ENCODE data around the gene SPAG8. TPM values are rescaled to one million over a fixed set of nuclear protein-coding genes. Genes with fewer than 3 reads are reported as not detected.
A peak's percentile ranks its signal among the peaks of the same experiment; 100 is the strongest.

Gene SPAG8
- total and polyA plus RNA-seq, 2 donors from 2014 or later: 2.4 to 6.1 TPM

DNA sequence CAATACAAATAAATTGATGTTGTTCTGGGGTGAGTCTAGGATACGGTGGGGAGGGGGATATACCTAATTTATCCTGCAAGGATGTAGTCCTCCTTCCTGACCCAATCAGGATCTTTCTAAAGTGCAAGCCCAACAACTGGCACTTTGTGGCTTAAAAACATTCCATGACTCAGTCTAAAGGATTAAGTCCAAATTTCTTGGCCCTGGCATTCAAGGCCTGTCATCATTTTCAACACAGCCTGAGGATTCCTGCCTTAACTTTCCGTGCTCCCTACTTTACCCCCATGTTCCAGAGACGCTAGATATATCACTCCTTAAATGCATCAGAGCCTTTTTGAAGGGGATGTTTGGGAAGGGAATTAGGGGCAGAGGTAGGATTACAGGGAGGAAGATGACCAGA, 15.4 kb upstream of the SPAG8 start:
- Histone ChIP-seq H3K9ac (ENCODE audit: low read length in 3 of 3) (no peak overlapping the region), H3K4me3 (ENCODE audit: low read length in 3 of 3) (no peak overlapping the region), H3K9me3 (ENCODE audit: control insufficient read depth in 2 of 3, insufficient read depth in 1 of 3, low read length in 3 of 3) (no peaks in the 10 kb centered on the region), H3K36me3 (ENCODE audit: control insufficient read depth in 2 of 3, insufficient read depth in 3 of 3, low read length in 3 of 3) (no peaks in the 10 kb centered on the region), H3K4me1 (ENCODE audit: control insufficient read depth in 2 of 3, insufficient read depth in 2 of 3, low read depth in 1 of 3, low read length in 3 of 3) (peaks cover 0 to 17% (median 11%) of the 10 kb centered on the region in 3 donors), H3K27ac (ENCODE audit: low read depth in 2 of 2, low read length in 2 of 2) (no peak overlapping the region), H3K27me3 (ENCODE audit: control insufficient read depth, insufficient read depth, low read length) (no peaks in the 10 kb centered on the region)
- intact Hi-C loops (cut with DNase I): no loop called here
- FAIRE-seq (no peak), DNase-seq (no peak)
- TF ChIP-seq, protein P1, sequence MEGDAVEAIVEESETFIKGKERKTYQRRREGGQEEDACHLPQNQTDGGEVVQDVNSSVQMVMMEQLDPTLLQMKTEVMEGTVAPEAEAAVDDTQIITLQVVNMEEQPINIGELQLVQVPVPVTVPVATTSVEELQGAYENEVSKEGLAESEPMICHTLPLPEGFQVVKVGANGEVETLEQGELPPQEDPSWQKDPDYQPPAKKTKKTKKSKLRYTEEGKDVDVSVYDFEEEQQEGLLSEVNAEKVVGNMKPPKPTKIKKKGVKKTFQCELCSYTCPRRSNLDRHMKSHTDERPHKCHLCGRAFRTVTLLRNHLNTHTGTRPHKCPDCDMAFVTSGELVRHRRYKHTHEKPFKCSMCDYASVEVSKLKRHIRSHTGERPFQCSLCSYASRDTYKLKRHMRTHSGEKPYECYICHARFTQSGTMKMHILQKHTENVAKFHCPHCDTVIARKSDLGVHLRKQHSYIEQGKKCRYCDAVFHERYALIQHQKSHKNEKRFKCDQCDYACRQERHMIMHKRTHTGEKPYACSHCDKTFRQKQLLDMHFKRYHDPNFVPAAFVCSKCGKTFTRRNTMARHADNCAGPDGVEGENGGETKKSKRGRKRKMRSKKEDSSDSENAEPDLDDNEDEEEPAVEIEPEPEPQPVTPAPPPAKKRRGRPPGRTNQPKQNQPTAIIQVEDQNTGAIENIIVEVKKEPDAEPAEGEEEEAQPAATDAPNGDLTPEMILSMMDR (IDR thresholded peaks at IDR 0.05; ENCODE audit: borderline replicate concordance, extremely low read depth, insufficient read depth): no peak

DNA sequence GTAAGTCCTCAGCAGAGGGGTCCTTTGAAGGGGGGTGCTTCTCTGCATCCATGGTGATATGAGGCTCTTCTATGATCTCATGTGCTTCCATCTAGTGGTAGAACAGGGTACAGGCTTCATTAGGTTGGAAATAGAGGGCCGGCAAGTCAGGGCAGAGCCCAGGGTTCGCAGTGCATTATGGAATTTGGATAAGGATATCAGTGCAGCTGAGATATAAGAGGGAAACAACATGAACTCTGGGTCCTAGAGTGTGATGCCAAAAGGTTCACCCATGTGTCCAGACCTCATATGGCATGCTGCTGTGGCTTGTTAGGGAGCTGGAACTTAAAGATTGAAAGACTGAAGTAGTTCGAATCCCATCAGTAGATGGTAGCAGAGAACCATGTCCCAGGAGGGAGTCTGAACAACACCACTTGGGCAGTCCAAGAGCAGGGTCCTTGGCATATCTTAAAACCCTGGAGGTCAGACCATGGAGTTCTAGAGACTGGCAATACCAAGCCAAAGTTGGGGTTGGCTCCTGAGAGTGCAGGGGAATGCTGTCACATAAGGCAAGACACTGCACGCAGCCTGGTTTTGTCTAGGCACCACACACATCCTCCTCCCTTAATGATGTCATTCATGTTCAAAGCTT, 14.1 kb upstream of the SPAG8 start:
- intact Hi-C loops (cut with DNase I): no loop called here
- H3K27ac ChIP-seq (ENCODE audit: low read depth in 2 of 2, low read length in 2 of 2): no peak overlapping the region
- no peak overlapping the region for H3K4me3 ChIP-seq (ENCODE audit: low read length in 3 of 3)
- H3K9ac ChIP-seq (ENCODE audit: low read length in 3 of 3): no peak overlapping the region
- peaks cover 0 to 16% (median 11%) of the 10 kb centered on the region in 3 donors for H3K4me1 ChIP-seq (ENCODE audit: control insufficient read depth in 2 of 3, insufficient read depth in 2 of 3, low read depth in 1 of 3, low read length in 3 of 3)
- no peaks in the 10 kb centered on the region for H3K27me3 ChIP-seq (ENCODE audit: control insufficient read depth, insufficient read depth, low read length)
- FAIRE-seq (no peak), DNase-seq (peak in 2 of 5 donors; percentile 67 to 79)
- no peaks in the 10 kb centered on the region for H3K9me3 ChIP-seq (ENCODE audit: control insufficient read depth in 2 of 3, insufficient read depth in 1 of 3, low read length in 3 of 3)
- TF ChIP-seq, protein P1 (IDR thresholded peaks at IDR 0.05; ENCODE audit: borderline replicate concordance, extremely low read depth, insufficient read depth): peak; percentile 66
- H3K36me3 ChIP-seq (ENCODE audit: control insufficient read depth in 2 of 3, insufficient read depth in 3 of 3, low read length in 3 of 3): no peaks in the 10 kb centered on the region

- TF ChIP-seq, protein P1 (IDR thresholded peaks at IDR 0.05; ENCODE audit: borderline replicate concordance, extremely low read depth, insufficient read depth): no peak
- FAIRE-seq (no peak), DNase-seq (no peak)
- Histone ChIP-seq H3K27ac (ENCODE audit: low read depth in 2 of 2, low read length in 2 of 2) (no peak overlapping the region), H3K9me3 (ENCODE audit: control insufficient read depth in 2 of 3, insufficient read depth in 1 of 3, low read length in 3 of 3) (no peaks in the 10 kb centered on the region), H3K27me3 (ENCODE audit: control insufficient read depth, insufficient read depth, low read length) (no peaks in the 10 kb centered on the region), H3K4me1 (ENCODE audit: control insufficient read depth in 2 of 3, insufficient read depth in 2 of 3, low read depth in 1 of 3, low read length in 3 of 3) (no peaks in the 10 kb centered on the region), H3K36me3 (ENCODE audit: control insufficient read depth in 2 of 3, insufficient read depth in 3 of 3, low read length in 3 of 3) (no peaks in the 10 kb centered on the region), H3K9ac (ENCODE audit: low read length in 3 of 3) (no peak overlapping the region), H3K4me3 (ENCODE audit: low read length in 3 of 3) (no peak overlapping the region)
- intact Hi-C loops (cut with DNase I): no loop called here
Observed at GRCh38 chr9:35822926-35823325, 10.9 kb upstream of the SPAG8 start.

GRCh38 chr9:35820076-35820475, 8.0 kb upstream of the SPAG8 start:
- Histone ChIP-seq H3K4me3 (ENCODE audit: low read length in 3 of 3) (no peak overlapping the region), H3K36me3 (ENCODE audit: control insufficient read depth in 2 of 3, insufficient read depth in 3 of 3, low read length in 3 of 3) (no peaks in the 10 kb centered on the region), H3K4me1 (ENCODE audit: control insufficient read depth in 2 of 3, insufficient read depth in 2 of 3, low read depth in 1 of 3, low read length in 3 of 3) (no peaks in the 10 kb centered on the region), H3K9ac (ENCODE audit: low read length in 3 of 3) (no peak overlapping the region), H3K27me3 (ENCODE audit: control insufficient read depth, insufficient read depth, low read length) (no peaks in the 10 kb centered on the region), H3K27ac (ENCODE audit: low read depth in 2 of 2, low read length in 2 of 2) (no peak overlapping the region), H3K9me3 (ENCODE audit: control insufficient read depth in 2 of 3, insufficient read depth in 1 of 3, low read length in 3 of 3) (no peaks in the 10 kb centered on the region)
- FAIRE-seq: no peak
- intact Hi-C loops (cut with DNase I): no loop called here
- no peak for DNase-seq
- TF ChIP-seq, protein P1 (IDR thresholded peaks at IDR 0.05; ENCODE audit: borderline replicate concordance, extremely low read depth, insufficient read depth): no peak
